Keratinocyte (primary cell): ENCODE data around the gene NBL1. TPM values are rescaled to one million over a fixed set of nuclear protein-coding genes. Genes with fewer than 3 reads are reported as not detected.

ENCODE experiments used
- DNase-seq: peaks from one replicate; pipeline ENCODE4 v3.0.0-alpha.2; 2011; ENCODE audit warnings: low read depth, missing footprints, low spot score
- FAIRE-seq: peaks from 2 replicates; lab custom pipeline; 2011; peaks lifted over from hg19 to GRCh38; lab: Jason Lieb, UNC
- H2AFZ ChIP-seq: 2 replicates; pipeline ENCODE4 v1.6.0; 2012; ENCODE audit warnings: low read length, control low read depth, inconsistent platforms; ENCODE audit not compliant: control insufficient read depth
- H3K27ac ChIP-seq: 2 replicates; pipeline ENCODE4 v1.5.1; 2011; ENCODE audit warnings: low read length; ENCODE audit not compliant: control insufficient read depth, insufficient read depth
- H3K27me3 ChIP-seq: 3 replicates; pipeline ENCODE4 v1.6.0; 2011; ENCODE audit warnings: low read length; ENCODE audit not compliant: control insufficient read depth, insufficient read depth; ENCODE audit errors: extremely low read depth
- H3K36me3 ChIP-seq, 2 experiments: 2 replicates in 1 of 2; 3 replicates in 1 of 2; pipeline ENCODE4 v1.5.1; 2011; ENCODE audit warnings: low read length in 2 of 2, mild to moderate bottlenecking in 1 of 2; ENCODE audit not compliant: control insufficient read depth in 2 of 2, insufficient read depth in 2 of 2; ENCODE audit errors: extremely low read depth in 1 of 2
- H3K4me1 ChIP-seq: 3 replicates; pipeline ENCODE4 v1.5.1; 2011; ENCODE audit warnings: low read length; ENCODE audit not compliant: control insufficient read depth, insufficient read depth; ENCODE audit errors: extremely low read depth
- H3K4me2 ChIP-seq: 3 replicates; pipeline ENCODE4 v1.6.0; 2011; ENCODE audit warnings: low read depth, low read length; ENCODE audit not compliant: control insufficient read depth, insufficient read depth; ENCODE audit errors: extremely low read depth
- H3K4me3 ChIP-seq, 3 experiments: fragments of 200-600 bp in 1 of 3; sonication (generic) in 1 of 3; 2 replicates in 2 of 3; 3 replicates in 1 of 3; pipeline ENCODE4 v1.5.1; 2011 to 2016; ENCODE audit warnings: low read length in 3 of 3, mild to moderate bottlenecking in 3 of 3, control low read depth in 2 of 3, inconsistent platforms in 1 of 3, low read depth in 1 of 3, mixed read lengths in 1 of 3, mixed run types in 1 of 3, moderate library complexity in 1 of 3; ENCODE audit not compliant: control insufficient read depth in 2 of 3, insufficient read depth in 2 of 3; ENCODE audit errors: extremely low read depth in 1 of 3
- H3K79me2 ChIP-seq: 2 replicates; pipeline ENCODE4 v1.6.0; 2012; ENCODE audit warnings: low read length; ENCODE audit not compliant: control insufficient read depth, insufficient read depth
- H3K9ac ChIP-seq: 3 replicates; pipeline ENCODE4 v1.6.0; 2011; ENCODE audit warnings: low read length; ENCODE audit not compliant: control insufficient read depth, insufficient read depth; ENCODE audit errors: extremely low read depth
- H3K9me1 ChIP-seq: 3 replicates; pipeline ENCODE4 v1.6.0; 2011; ENCODE audit warnings: low read length; ENCODE audit not compliant: control insufficient read depth, insufficient read depth; ENCODE audit errors: extremely low read depth
- H3K9me3 ChIP-seq: 2 replicates; pipeline ENCODE4 v1.5.1; 2012; ENCODE audit warnings: low read depth, low read length; ENCODE audit not compliant: control insufficient read depth
- H4K20me1 ChIP-seq: 3 replicates; pipeline ENCODE4 v1.6.0; 2011; ENCODE audit warnings: low read length; ENCODE audit not compliant: control insufficient read depth, insufficient read depth; ENCODE audit errors: extremely low read depth
- CTCF ChIP-seq, 3 experiments: IDR thresholded peaks in 1 of 3; conservative IDR thresholded peaks in 1 of 3; optimal IDR thresholded peaks in 1 of 3; 2 replicates in 2 of 3; 3 replicates in 1 of 3; pipeline versions ENCODE3 to v1.5.1; 2011; ENCODE audit warnings: low read length in 3 of 3, mild to moderate bottlenecking in 3 of 3, moderate library complexity in 2 of 3, control low read depth in 1 of 3, inconsistent platforms in 1 of 3; ENCODE audit not compliant: insufficient read depth in 2 of 3; ENCODE audit errors: extremely low read depth in 1 of 3
- EZH2 ChIP-seq: IDR thresholded peaks from one replicate; pipeline ENCODE4 v1.6.1; 2012; ENCODE audit warnings: inconsistent platforms, mild to moderate bottlenecking, low read length, moderate library complexity
- dilution Hi-C: fragments of 300-500 bp; cut with MboI; formaldehyde crosslinking; loops from one replicate; pipeline ENCODE4 v1.7.0; 2020; ENCODE audit warnings: low sequenced_read_pairs; ENCODE audit not compliant: extremely low pct_ligation_motif_present
- polyA plus RNA-seq, 5 experiments: library from polyadenylated mRNA; depleted of rRNA in 3 of 5; stranded (reverse) in 3 of 5; stranded (forward) in 1 of 5; unstranded in 1 of 5; fragments of >200 nt; gene quantifications; 1 replicate in 1 of 5; 2 replicates in 3 of 5; 3 replicates in 1 of 5; pipeline versions ENCODE4 v1.2.1 to v1.2.3, GENCODE V29; 2011 to 2012; ENCODE audit warnings: missing spikeins in 2 of 5, low read depth in 1 of 5, low replicate concordance in 1 of 5

NBL1 gene
- polyA plus RNA-seq, 1 donor (not counting 4 experiments of a cell fraction or from before 2014, with no cell fraction given) = 74.5 TPM

DNA sequence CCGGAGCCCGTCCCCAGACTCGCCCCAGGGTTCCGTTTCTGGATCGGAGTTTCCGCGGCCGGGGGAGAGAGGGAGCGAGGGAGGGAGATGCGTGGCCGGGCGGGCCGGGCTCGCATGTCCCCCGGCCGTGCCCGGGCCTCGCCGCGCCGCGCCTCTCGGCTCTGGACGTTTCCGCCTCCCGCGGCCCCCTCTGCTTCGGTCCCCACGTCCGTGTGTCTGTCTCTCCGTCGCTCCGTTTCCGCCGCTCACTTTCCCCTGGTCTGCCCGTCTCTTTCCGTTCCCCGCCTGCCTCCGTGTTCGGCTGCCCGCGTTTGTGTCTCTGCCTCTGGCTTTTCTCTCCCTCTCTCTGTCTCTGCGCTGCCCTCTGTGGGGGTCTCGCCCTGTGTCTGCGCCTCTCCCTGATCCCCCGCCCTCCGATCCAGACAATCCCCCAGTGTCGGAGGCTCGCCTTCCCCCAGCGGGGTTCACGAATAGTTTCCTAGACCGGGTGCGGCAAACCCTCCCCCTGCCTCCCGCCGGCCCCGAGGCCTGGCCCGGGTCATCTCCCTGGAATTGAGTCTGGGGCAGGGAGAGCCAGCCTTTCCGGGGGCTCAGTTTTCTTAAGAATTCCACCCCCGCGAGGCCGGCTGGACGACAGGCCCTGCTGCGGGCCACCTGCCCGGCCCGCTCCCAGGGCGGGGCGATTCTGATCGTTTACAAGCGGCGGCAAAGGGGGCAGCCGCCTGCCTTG lies 735 bp downstream of the NBL1 start:
- peaks cover 4% of the 10 kb centered on the region for H3K9me1 ChIP-seq
- no peaks in the 10 kb centered on the region for H4K20me1 ChIP-seq
- no peaks in the 10 kb centered on the region for H3K9me3 ChIP-seq
- H3K4me1 ChIP-seq = peaks cover 59% of the 10 kb centered on the region
- no peaks in the 10 kb centered on the region for H3K27me3 ChIP-seq
- peak overlapping the region; percentile 27 for H2AFZ ChIP-seq
- TF ChIP-seq CTCF (optimal IDR thresholded peaks at IDR 0.05 in 1 of 3, IDR thresholded peaks at IDR 0.05 in 1 of 3, conservative IDR thresholded peaks at IDR 0.05 in 1 of 3; ENCODE audit: extremely low read depth in 1 of 3, insufficient read depth in 2 of 3, low read length in 3 of 3) (no peak), EZH2 (no peak)
- H3K36me3 ChIP-seq = no peaks in the 10 kb centered on the region
- DNase-seq = no peak
- dilution Hi-C loops = loop anchor here (25.0 kb wide), 1 partner anchor 208 kb away; no protein-coding TSS in a partner anchor
- H3K9ac ChIP-seq = peak overlapping the region; percentile 78
- peak overlapping the region; percentile 51 for H3K27ac ChIP-seq
- peak overlapping the region; percentile 85 for H3K4me2 ChIP-seq
- peaks cover 49% of the 10 kb centered on the region for H3K79me2 ChIP-seq
- peak overlapping the region; percentile 71 to 79 (median 75) for H3K4me3 ChIP-seq
- FAIRE-seq = no peak

DNA sequence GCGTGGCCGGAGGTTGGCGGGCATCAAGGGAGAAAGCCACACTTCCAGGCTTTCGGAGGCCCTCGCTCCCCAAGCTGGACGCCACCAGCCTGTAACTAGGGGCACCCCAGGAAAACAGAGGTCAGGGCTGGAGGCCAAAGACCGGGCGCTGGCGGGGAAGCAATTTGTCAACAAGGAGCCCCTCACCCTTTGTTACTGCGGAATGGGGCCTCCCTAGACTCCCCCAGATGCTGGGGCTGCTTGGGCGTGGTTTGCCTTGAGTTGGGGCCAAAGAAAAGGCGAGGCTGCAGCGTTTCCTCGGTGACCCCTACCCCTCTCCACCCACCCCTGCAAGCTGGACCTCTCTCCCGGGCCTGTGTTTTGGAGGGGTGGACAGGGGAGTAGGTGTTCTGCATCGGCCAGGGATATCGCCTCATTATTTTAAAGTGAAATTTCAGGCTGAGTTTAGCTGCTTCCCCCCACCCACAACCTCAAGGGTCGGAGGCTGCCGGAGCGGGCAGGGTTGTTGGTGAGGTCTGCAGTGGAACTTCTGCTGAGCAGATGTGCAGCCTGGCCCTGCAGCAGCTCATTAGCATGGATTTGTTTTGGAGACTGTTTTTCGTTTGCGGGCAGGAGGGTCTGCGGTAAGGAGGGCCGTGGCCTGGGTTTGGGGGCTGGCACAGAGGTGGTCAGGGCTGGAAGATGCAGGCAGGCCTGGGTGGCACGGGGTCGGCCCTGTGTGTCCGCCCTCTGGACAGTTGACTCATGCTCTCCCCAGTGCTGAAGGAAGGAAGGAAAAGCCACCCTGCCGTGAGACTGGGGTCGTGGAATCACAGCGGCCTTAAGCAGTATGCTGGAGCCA lies 1.5 kb downstream of the NBL1 start:
- Histone ChIP-seq H3K79me2 (peaks cover 55% of the 10 kb centered on the region), H3K9ac (peak overlapping the region; percentile 78), H3K36me3 (no peaks in the 10 kb centered on the region), H3K9me3 (no peaks in the 10 kb centered on the region), H4K20me1 (no peaks in the 10 kb centered on the region), H2AFZ (no peak overlapping the region), H3K4me2 (peak overlapping the region; percentile 85), H3K27me3 (no peaks in the 10 kb centered on the region), H3K4me1 (peaks cover 58% of the 10 kb centered on the region), H3K9me1 (peaks cover 4% of the 10 kb centered on the region), H3K27ac (peak overlapping the region; percentile 64), H3K4me3 (peak overlapping the region; percentile 71 to 79 (median 75))
- dilution Hi-C loops = loop anchor here (25.0 kb wide), 1 partner anchor 208 kb away; no protein-coding TSS in a partner anchor
- DNase-seq (no peak), FAIRE-seq (no peak)
- TF ChIP-seq EZH2 (no peak), CTCF (optimal IDR thresholded peaks at IDR 0.05 in 1 of 3, IDR thresholded peaks at IDR 0.05 in 1 of 3, conservative IDR thresholded peaks at IDR 0.05 in 1 of 3; ENCODE audit: extremely low read depth in 1 of 3, insufficient read depth in 2 of 3, low read length in 3 of 3) (no peak)
